Hepatocyte (in vitro differentiated cells): Measurements from ENCODE around the gene SF3B6.
"Not testable (repeated sequence)": the region's sequence is repeated elsewhere in the genome, so short reads cannot be mapped to it uniquely, and the experiment has no call there.

Experiments used
- CTCF ChIP-seq: fragments of 200-600 bp; sonication (generic); IDR thresholded peaks from 2 replicates; pipeline ENCODE4 v1.5.1; 2016; ENCODE audit warnings: antibody characterized with exemption, mild to moderate bottlenecking; ENCODE audit not compliant: poor library complexity
- EZH2 ChIP-seq: fragments of 200-600 bp; sonication (generic); IDR thresholded peaks from 2 replicates; pipeline ENCODE4 v1.6.1; 2016; ENCODE audit warnings: antibody characterized with exemption, mild to moderate bottlenecking, borderline replicate concordance

- not testable (repeated sequence) for TF ChIP-seq CTCF, EZH2
Observed at GRCh38 chr2:24109431-24109830, 33.3 kb upstream of the SF3B6 start.
